ENCODE results near the gene PRR20D.
"Not testable (repeated sequence)": the region's sequence is repeated elsewhere in the genome, so short reads cannot be mapped to it uniquely, and the experiment has no call there.

- not testable (repeated sequence) for TF ChIP-seq TEAD4 (IDR thresholded peaks at IDR 0.05); REST (IDR thresholded peaks at IDR 0.05; ENCODE audit: low read depth); FOXM1 (IDR thresholded peaks at IDR 0.05; ENCODE audit: borderline replicate concordance, low read depth); EGR1 (IDR thresholded peaks at IDR 0.05); RAD21 (IDR thresholded peaks at IDR 0.05; ENCODE audit: low read depth)
Measured at GRCh38 chr13:57147188-57147587, 13.2 kb upstream of the PRR20D start, which contains the start of gene PRR20B.

All from Ishikawa (cell line).